HEK293 (cell line): ENCODE data around the gene PLCL1.

Experiments
- CTCF ChIA-PET: fragments of 350-600 bp; formaldehyde crosslinking; extraction: SDS; loops from one replicate; lab custom pipeline; 2021; ENCODE audit warnings: antibody characterized with exemption; lab: Yijun Ruan, JAX
- POLR2A ChIA-PET: fragments of 300-600 bp; formaldehyde crosslinking; extraction: SDS; loops from one replicate; lab custom pipeline; 2020; ENCODE audit warnings: antibody characterized with exemption, inconsistent platforms; lab: Yijun Ruan, JAX
- H3K27ac ChIP-seq: fragments of 200-500 bp; sonication (Bioruptor generic); 2 replicates; pipeline ENCODE4 v1.5.1; 2014; ENCODE audit warnings: low read depth, low read length, control low read depth, inconsistent platforms; ENCODE audit errors: extremely low read depth
- H3K36me3 ChIP-seq, 2 experiments: fragments of 200-500 bp in 1 of 2; sonication (Bioruptor generic) in 1 of 2; 1 replicate in 1 of 2; 2 replicates in 1 of 2; pipeline ENCODE4 v1.5.1; 2014 to 2017; ENCODE audit warnings: inconsistent platforms in 2 of 2, low read length in 2 of 2; ENCODE audit not compliant: control insufficient read depth in 2 of 2, insufficient read depth in 1 of 2
- H3K4me1 ChIP-seq: fragments of 200-500 bp; sonication (Bioruptor generic); 2 replicates; pipeline ENCODE4 v1.5.1; 2014; ENCODE audit warnings: mild to moderate bottlenecking, low read length, inconsistent platforms; ENCODE audit not compliant: control insufficient read depth, insufficient read depth
- H3K4me3 ChIP-seq: 2 replicates; pipeline ENCODE4 v1.5.1; 2011; ENCODE audit warnings: low read depth, mild to moderate bottlenecking, control low read depth, low read length, moderate library complexity
- H3K9me3 ChIP-seq: fragments of 200-500 bp; sonication (Bioruptor generic); 2 replicates; pipeline ENCODE4 v1.5.1; 2014; ENCODE audit warnings: low read depth, low read length, inconsistent platforms; ENCODE audit not compliant: control insufficient read depth, insufficient read depth
- BCL11A ChIP-seq: fragments of 450-650 bp; formaldehyde crosslinking; IDR thresholded peaks from 2 replicates; pipeline ENCODE4 v1.5.1; 2016; ENCODE audit warnings: low read depth, missing biosample characterization, missing genetic modification characterization
- EGR2 ChIP-seq: fragments of 450-650 bp; formaldehyde crosslinking; IDR thresholded peaks from 2 replicates; pipeline ENCODE4 v1.5.1; 2016; ENCODE audit warnings: low read depth, missing biosample characterization, missing genetic modification characterization
- GFI1B ChIP-seq: fragments of 450-650 bp; formaldehyde crosslinking; IDR thresholded peaks from 2 replicates; pipeline ENCODE4 v1.5.1; 2016; ENCODE audit warnings: missing biosample characterization, missing genetic modification characterization
- SALL2 ChIP-seq: fragments of 450-650 bp; formaldehyde crosslinking; IDR thresholded peaks from 2 replicates; pipeline ENCODE4 v1.5.0; 2017; ENCODE audit warnings: missing biosample characterization, mild to moderate bottlenecking, missing genetic modification characterization, borderline replicate concordance
- SP2 ChIP-seq: fragments of 450-650 bp; formaldehyde crosslinking; IDR thresholded peaks from 2 replicates; pipeline ENCODE4 v1.5.1; 2016; ENCODE audit warnings: missing biosample characterization, missing genetic modification characterization
- ZBTB21 ChIP-seq: fragments of 450-650 bp; formaldehyde crosslinking; IDR thresholded peaks from 2 replicates; pipeline ENCODE4 v1.5.1; 2017; ENCODE audit warnings: missing biosample characterization, missing genetic modification characterization
- ZBTB48 ChIP-seq: fragments of 450-650 bp; formaldehyde crosslinking; IDR thresholded peaks from 2 replicates; pipeline ENCODE4 v1.5.1; 2016; ENCODE audit warnings: missing biosample characterization, missing genetic modification characterization
- ZNF404 ChIP-seq: fragments of 450-650 bp; formaldehyde crosslinking; IDR thresholded peaks from 2 replicates; pipeline ENCODE4 v1.5.1; 2017; ENCODE audit warnings: missing biosample characterization, missing genetic modification characterization
- ZNF423 ChIP-seq: fragments of 450-650 bp; formaldehyde crosslinking; IDR thresholded peaks from 2 replicates; pipeline ENCODE4 v1.5.1; 2016; ENCODE audit warnings: missing biosample characterization, missing genetic modification characterization
- ZNF571 ChIP-seq: fragments of 450-650 bp; formaldehyde crosslinking; IDR thresholded peaks from 2 replicates; pipeline ENCODE4 v1.5.0; 2017; ENCODE audit warnings: missing biosample characterization, missing genetic modification characterization
- ZNF585B ChIP-seq: fragments of 450-650 bp; formaldehyde crosslinking; IDR thresholded peaks from 2 replicates; pipeline ENCODE4 v1.5.1; 2016; ENCODE audit warnings: missing biosample characterization, missing genetic modification characterization
- ZNF621 ChIP-seq: fragments of 450-650 bp; formaldehyde crosslinking; IDR thresholded peaks from 2 replicates; pipeline ENCODE4 v1.5.1; 2017; ENCODE audit warnings: missing biosample characterization, missing genetic modification characterization
- TF ChIP-seq, protein P1 (sequence below): fragments of 450-650 bp; formaldehyde crosslinking; conservative IDR thresholded peaks from 2 replicates; pipeline ENCODE4 v1.5.1; 2016; ENCODE audit warnings: low read depth, missing biosample characterization, missing genetic modification characterization
- TF ChIP-seq, protein P2 (sequence below): fragments of 450-650 bp; formaldehyde crosslinking; IDR thresholded peaks from 2 replicates; pipeline ENCODE4 v1.5.1; 2016; ENCODE audit warnings: missing biosample characterization, missing genetic modification characterization
- TF ChIP-seq, protein P3 (sequence below): fragments of 450-650 bp; formaldehyde crosslinking; IDR thresholded peaks from 2 replicates; pipeline ENCODE4 v1.5.1; 2017; ENCODE audit warnings: missing biosample characterization, missing genetic modification characterization
- TF ChIP-seq, protein P4 (sequence below): fragments of 450-650 bp; formaldehyde crosslinking; IDR thresholded peaks from 2 replicates; pipeline ENCODE4 v1.5.1; 2017; ENCODE audit warnings: missing biosample characterization, missing genetic modification characterization

The PLCL1 gene

DNA sequence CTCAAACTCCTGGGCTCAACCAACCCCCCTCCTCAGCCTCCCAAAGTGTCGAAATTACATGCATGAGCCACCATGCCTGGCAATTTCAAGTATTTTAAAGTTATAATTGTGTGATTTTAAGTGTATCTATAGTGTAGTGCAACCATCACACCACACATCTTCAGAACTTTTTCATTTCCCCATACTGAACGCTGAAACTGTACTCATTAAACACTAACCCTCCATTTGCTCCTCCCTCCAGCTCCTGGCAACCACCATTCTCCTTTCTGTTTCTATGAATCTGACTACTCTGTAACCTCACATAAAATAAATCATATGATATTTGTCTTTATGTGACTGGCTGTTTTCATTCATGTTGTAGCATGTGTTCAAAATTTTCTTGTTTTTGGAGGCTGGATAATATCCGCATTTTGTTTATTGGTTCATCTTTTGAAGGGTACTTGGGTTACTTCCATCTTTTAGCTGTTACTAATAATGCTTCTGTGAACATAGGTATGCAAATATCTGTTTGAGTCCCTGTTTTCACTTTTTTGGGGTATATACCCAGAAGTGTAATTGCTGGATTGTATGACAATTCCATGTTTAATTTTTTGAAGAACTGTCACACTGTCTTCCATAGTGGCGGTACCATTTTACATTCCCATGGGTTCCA, 188.2 kb downstream of the PLCL1 start:
- Histone ChIP-seq H3K9me3 (no peaks in the 10 kb centered on the region), H3K4me3 (no peak overlapping the region), H3K36me3 (no peaks in the 10 kb centered on the region), H3K27ac (no peak overlapping the region), H3K4me1 (no peaks in the 10 kb centered on the region)
- ChIA-PET CTCF (no interaction called here), POLR2A (no interaction called here)
- no peak for TF ChIP-seq ZBTB21 (tag by site-specific recombination)
- no peak for TF ChIP-seq ZNF621 (tag by site-specific recombination)
- TF ChIP-seq, protein P1, sequence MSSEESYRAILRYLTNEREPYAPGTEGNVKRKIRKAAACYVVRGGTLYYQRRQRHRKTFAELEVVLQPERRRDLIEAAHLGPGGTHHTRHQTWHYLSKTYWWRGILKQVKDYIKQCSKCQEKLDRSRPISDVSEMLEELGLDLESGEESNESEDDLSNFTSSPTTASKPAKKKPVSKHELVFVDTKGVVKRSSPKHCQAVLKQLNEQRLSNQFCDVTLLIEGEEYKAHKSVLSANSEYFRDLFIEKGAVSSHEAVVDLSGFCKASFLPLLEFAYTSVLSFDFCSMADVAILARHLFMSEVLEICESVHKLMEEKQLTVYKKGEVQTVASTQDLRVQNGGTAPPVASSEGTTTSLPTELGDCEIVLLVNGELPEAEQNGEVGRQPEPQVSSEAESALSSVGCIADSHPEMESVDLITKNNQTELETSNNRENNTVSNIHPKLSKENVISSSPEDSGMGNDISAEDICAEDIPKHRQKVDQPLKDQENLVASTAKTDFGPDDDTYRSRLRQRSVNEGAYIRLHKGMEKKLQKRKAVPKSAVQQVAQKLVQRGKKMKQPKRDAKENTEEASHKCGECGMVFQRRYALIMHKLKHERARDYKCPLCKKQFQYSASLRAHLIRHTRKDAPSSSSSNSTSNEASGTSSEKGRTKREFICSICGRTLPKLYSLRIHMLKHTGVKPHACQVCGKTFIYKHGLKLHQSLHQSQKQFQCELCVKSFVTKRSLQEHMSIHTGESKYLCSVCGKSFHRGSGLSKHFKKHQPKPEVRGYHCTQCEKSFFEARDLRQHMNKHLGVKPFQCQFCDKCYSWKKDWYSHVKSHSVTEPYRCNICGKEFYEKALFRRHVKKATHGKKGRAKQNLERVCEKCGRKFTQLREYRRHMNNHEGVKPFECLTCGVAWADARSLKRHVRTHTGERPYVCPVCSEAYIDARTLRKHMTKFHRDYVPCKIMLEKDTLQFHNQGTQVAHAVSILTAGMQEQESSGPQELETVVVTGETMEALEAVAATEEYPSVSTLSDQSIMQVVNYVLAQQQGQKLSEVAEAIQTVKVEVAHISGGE = no peak

DNA sequence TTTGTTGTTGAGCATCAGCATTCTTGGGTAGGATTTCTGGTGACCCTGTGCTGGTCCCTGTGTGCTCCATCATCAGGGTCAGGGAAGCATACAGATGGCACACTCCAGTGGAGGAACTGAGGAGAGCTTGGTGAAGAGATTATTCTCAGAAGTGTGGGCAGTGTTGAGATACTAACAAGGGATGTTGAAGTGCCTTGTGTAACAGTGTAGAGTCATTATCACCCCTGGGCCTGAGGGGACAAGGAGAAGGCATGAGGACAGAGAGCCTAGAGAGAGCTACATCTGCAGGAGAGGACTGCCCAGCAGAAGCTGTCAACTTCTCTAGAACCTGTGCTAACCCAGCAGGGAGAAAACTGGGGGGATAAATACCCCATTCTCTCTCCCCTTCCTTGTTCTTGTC, 189.0 kb downstream of the PLCL1 start:
- Histone ChIP-seq H3K9me3 (no peaks in the 10 kb centered on the region), H3K4me1 (no peaks in the 10 kb centered on the region), H3K36me3 (no peaks in the 10 kb centered on the region), H3K4me3 (no peak overlapping the region), H3K27ac (no peak overlapping the region)
- TF ChIP-seq ZBTB48 = no peak
- TF ChIP-seq, protein P2, sequence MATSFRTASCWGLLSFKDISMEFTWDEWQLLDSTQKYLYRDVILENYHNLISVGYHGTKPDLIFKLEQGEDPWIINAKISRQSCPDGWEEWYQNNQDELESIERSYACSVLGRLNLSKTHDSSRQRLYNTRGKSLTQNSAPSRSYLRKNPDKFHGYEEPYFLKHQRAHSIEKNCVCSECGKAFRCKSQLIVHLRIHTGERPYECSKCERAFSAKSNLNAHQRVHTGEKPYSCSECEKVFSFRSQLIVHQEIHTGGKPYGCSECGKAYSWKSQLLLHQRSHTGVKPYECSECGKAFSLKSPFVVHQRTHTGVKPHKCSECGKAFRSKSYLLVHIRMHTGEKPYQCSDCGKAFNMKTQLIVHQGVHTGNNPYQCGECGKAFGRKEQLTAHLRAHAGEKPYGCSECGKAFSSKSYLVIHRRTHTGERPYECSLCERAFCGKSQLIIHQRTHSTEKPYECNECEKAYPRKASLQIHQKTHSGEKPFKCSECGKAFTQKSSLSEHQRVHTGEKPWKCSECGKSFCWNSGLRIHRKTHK (tag by site-specific recombination) = no peak
- TF ChIP-seq, protein P3, sequence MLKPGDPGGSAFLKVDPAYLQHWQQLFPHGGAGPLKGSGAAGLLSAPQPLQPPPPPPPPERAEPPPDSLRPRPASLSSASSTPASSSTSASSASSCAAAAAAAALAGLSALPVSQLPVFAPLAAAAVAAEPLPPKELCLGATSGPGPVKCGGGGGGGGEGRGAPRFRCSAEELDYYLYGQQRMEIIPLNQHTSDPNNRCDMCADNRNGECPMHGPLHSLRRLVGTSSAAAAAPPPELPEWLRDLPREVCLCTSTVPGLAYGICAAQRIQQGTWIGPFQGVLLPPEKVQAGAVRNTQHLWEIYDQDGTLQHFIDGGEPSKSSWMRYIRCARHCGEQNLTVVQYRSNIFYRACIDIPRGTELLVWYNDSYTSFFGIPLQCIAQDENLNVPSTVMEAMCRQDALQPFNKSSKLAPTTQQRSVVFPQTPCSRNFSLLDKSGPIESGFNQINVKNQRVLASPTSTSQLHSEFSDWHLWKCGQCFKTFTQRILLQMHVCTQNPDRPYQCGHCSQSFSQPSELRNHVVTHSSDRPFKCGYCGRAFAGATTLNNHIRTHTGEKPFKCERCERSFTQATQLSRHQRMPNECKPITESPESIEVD (tag by site-specific recombination) = no peak
- TF ChIP-seq ZNF423 (tag by site-specific recombination) = no peak
- TF ChIP-seq ZNF585B (tag by site-specific recombination) = no peak
- TF ChIP-seq SALL2 (tag by site-specific recombination) = no peak
- TF ChIP-seq GFI1B (tag by site-specific recombination) = no peak
- TF ChIP-seq, protein P4, sequence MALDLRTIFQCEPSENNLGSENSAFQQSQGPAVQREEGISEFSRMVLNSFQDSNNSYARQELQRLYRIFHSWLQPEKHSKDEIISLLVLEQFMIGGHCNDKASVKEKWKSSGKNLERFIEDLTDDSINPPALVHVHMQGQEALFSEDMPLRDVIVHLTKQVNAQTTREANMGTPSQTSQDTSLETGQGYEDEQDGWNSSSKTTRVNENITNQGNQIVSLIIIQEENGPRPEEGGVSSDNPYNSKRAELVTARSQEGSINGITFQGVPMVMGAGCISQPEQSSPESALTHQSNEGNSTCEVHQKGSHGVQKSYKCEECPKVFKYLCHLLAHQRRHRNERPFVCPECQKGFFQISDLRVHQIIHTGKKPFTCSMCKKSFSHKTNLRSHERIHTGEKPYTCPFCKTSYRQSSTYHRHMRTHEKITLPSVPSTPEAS (tag by site-specific recombination) = no peak
- TF ChIP-seq ZNF404 (tag by site-specific recombination) = no peak
- TF ChIP-seq ZNF571 (tag by site-specific recombination) = no peak
- TF ChIP-seq BCL11A (tag by site-specific recombination) = no peak
- no peak for TF ChIP-seq EGR2 (tag by site-specific recombination)
- TF ChIP-seq SP2 (tag by site-specific recombination) = no peak
- POLR2A ChIA-PET = no interaction called here
- CTCF ChIA-PET = no interaction called here
